GM12878 (cell line): ENCODE data around the gene JDP2. TPM values are rescaled to one million over a fixed set of nuclear protein-coding genes. Genes with fewer than 3 reads are reported as not detected.
A peak's percentile ranks its signal among the peaks of the same experiment; 100 is the strongest.

Source experiments
- ATF3 ChIP-seq: IDR thresholded peaks from 2 replicates; pipeline ENCODE4 v1.6.1; 2011; ENCODE audit warnings: low read depth, mild to moderate bottlenecking, low read length, moderate library complexity, borderline replicate concordance; ENCODE audit errors: extremely low read depth
- BCL11A ChIP-seq: IDR thresholded peaks from 2 replicates; pipeline ENCODE4 v1.6.1; 2011; ENCODE audit warnings: low read depth, low read length
- CHD2 ChIP-seq: IDR thresholded peaks from 2 replicates; pipeline ENCODE4 v1.6.1; 2011; ENCODE audit warnings: low read depth, low read length, improper control_type of control experiment, borderline replicate concordance
- ETV6 ChIP-seq, 2 experiments: fragments of 450-650 bp in 1 of 2; IDR thresholded peaks in 1 of 2; conservative IDR thresholded peaks in 1 of 2; 2 replicates each; pipeline ENCODE4 v1.6.1; 2014; ENCODE audit warnings: antibody characterized with exemption in 1 of 2, borderline replicate concordance in 1 of 2, low read depth in 1 of 2, mild to moderate bottlenecking in 1 of 2, moderate library complexity in 1 of 2
- FOS ChIP-seq: IDR thresholded peaks from 3 replicates; pipeline ENCODE4 v1.6.1; 2011; ENCODE audit warnings: borderline replicate concordance; ENCODE audit not compliant: insufficient read length; ENCODE audit errors: extremely low read depth
- GATAD2B ChIP-seq: fragments of 450-650 bp; conservative IDR thresholded peaks from 2 replicates; pipeline ENCODE4 v1.6.1; 2017; ENCODE audit warnings: low read depth, mild to moderate bottlenecking, moderate library complexity
- IRF5 ChIP-seq: fragments of 450-650 bp; IDR thresholded peaks from 2 replicates; pipeline ENCODE4 v1.6.1; 2017; ENCODE audit warnings: borderline replicate concordance
- JUNB ChIP-seq: IDR thresholded peaks from 2 replicates; pipeline ENCODE4 v1.6.1; 2016; ENCODE audit warnings: antibody characterized with exemption, mild to moderate bottlenecking
- KLF5 ChIP-seq: fragments of 450-650 bp; IDR thresholded peaks from 2 replicates; pipeline ENCODE4 v1.6.1; 2014; ENCODE audit warnings: mild to moderate bottlenecking; ENCODE audit not compliant: partially characterized antibody
- MEF2B ChIP-seq: fragments of 450-650 bp; IDR thresholded peaks from 2 replicates; pipeline ENCODE4 v1.6.1; 2018; ENCODE audit warnings: mild to moderate bottlenecking, moderate library complexity; ENCODE audit not compliant: partially characterized antibody, poor library complexity, severe bottlenecking
- MLLT1 ChIP-seq: fragments of 450-650 bp; IDR thresholded peaks from 2 replicates; pipeline ENCODE4 v1.6.1; 2016; ENCODE audit warnings: mild to moderate bottlenecking
- MTA2 ChIP-seq: fragments of 450-650 bp; IDR thresholded peaks from 2 replicates; pipeline ENCODE4 v1.6.1; 2016; ENCODE audit warnings: low read depth, mild to moderate bottlenecking, moderate library complexity
- NFYA ChIP-seq: IDR thresholded peaks from 2 replicates; pipeline ENCODE4 v1.6.1; 2011; ENCODE audit warnings: low read depth, mild to moderate bottlenecking, low read length, improper control_type of control experiment, borderline replicate concordance
- NR2C1 ChIP-seq: fragments of 450-650 bp; IDR thresholded peaks from 2 replicates; pipeline ENCODE4 v1.6.1; 2017; ENCODE audit warnings: antibody characterized with exemption, mild to moderate bottlenecking, moderate library complexity
- PKNOX1 ChIP-seq: fragments of 450-650 bp; IDR thresholded peaks from 2 replicates; pipeline ENCODE4 v1.6.1; 2016; ENCODE audit warnings: mild to moderate bottlenecking
- PRDM15 ChIP-seq: fragments of 450-650 bp; formaldehyde crosslinking; IDR thresholded peaks from 2 replicates; pipeline ENCODE4 v1.4.0; 2020; ENCODE audit warnings: mild to moderate bottlenecking, moderate library complexity
- RAD21 ChIP-seq: IDR thresholded peaks from 2 replicates; pipeline ENCODE4 v1.6.1; 2011; ENCODE audit warnings: mild to moderate bottlenecking, low read depth, low read length, moderate library complexity; ENCODE audit not compliant: insufficient read depth
- RAD51 ChIP-seq: fragments of 450-650 bp; IDR thresholded peaks from 2 replicates; pipeline ENCODE4 v1.6.1; 2016; ENCODE audit warnings: moderate library complexity, mild to moderate bottlenecking, inconsistent platforms
- RBBP5 ChIP-seq: fragments of 200-600 bp; sonication (generic); conservative IDR thresholded peaks from 2 replicates; pipeline ENCODE4 v1.6.1; 2016
- RUNX3 ChIP-seq: IDR thresholded peaks from 2 replicates; pipeline ENCODE4 v1.6.1; 2012; ENCODE audit warnings: low read length, inconsistent platforms
- SIN3A ChIP-seq: IDR thresholded peaks from 2 replicates; pipeline ENCODE4 v1.6.1; 2012; ENCODE audit warnings: low read depth, low read length, improper control_type of control experiment
- SREBF1 ChIP-seq: IDR thresholded peaks from 2 replicates; pipeline ENCODE4 v1.6.1; 2012; ENCODE audit warnings: mild to moderate bottlenecking, low read length
- SRF ChIP-seq, 2 experiments: IDR thresholded peaks; 2 replicates each; pipeline ENCODE4 v1.6.1; 2011; ENCODE audit warnings: low read depth in 2 of 2, low read length in 2 of 2, mild to moderate bottlenecking in 1 of 2, moderate library complexity in 1 of 2
- TARDBP ChIP-seq: IDR thresholded peaks from 2 replicates; pipeline ENCODE4 v1.6.1; 2016; ENCODE audit warnings: borderline replicate concordance
- ZNF384 ChIP-seq: IDR thresholded peaks from 2 replicates; pipeline ENCODE4 v1.6.1; 2012; ENCODE audit warnings: low read depth, mild to moderate bottlenecking, low read length, improper control_type of control experiment, borderline replicate concordance
- polyA plus RNA-seq, 11 experiments: library from polyadenylated mRNA; depleted of rRNA in 4 of 11; unstranded in 6 of 11; stranded (reverse) in 5 of 11; fragments of >200 nt; fragmentation: Nextera tagmentation in 4 of 11; fragmentation: Illumina TruSeq in 1 of 11; extraction: Ambion mirVana in 4 of 11; extraction: Trizol in 1 of 11; gene quantifications; 1 replicate in 1 of 11; 2 replicates in 10 of 11; pipeline versions ENCODE4 v1.2.1 to v1.2.3, GENCODE V29; 2011 to 2016; ENCODE audit warnings: inconsistent platforms in 2 of 11, missing spikeins in 2 of 11, low read depth in 1 of 11
- total RNA-seq, 4 experiments: library from RNA; depleted of rRNA in 3 of 4; stranded (reverse); fragments of >200 nt in 3 of 4; fragmentation: Illumina TruSeq in 1 of 4; extraction: Trizol in 1 of 4; gene quantifications; 2 replicates each; pipeline versions ENCODE4 v1.2.1 to v1.2.3, GENCODE V29; 2013 to 2021

The JDP2 gene
- total and polyA plus RNA-seq, 10 of the 15 experiments (the other 5 are each of a cell fraction or from before 2014, with no cell fraction given), result 0.71 to 21.3 (median 11.2) TPM

GRCh38 chr14:75497191-75497590 is 69.4 kb downstream of the JDP2 start (continued):
- TF ChIP-seq PKNOX1, result no peak
- TF ChIP-seq MTA2, result no peak
- TF ChIP-seq FOS, result no peak
- TF ChIP-seq NR2C1, result no peak
- no peak for TF ChIP-seq KLF5
- no peak for TF ChIP-seq TARDBP
- TF ChIP-seq NFYA, result no peak
- TF ChIP-seq GATAD2B, result no peak
- TF ChIP-seq CHD2, result no peak
- TF ChIP-seq JUNB, result no peak
- no peak for TF ChIP-seq RAD51
- TF ChIP-seq BCL11A, result peak; percentile 62; the same call in 1 of the 2 replicates
- no peak for TF ChIP-seq SRF (IDR thresholded peaks at IDR 0.05; ENCODE audit: low read depth in 2 of 2, low read length in 2 of 2)
- no peak for TF ChIP-seq RBBP5
- no peak for TF ChIP-seq ZNF384
- TF ChIP-seq MLLT1, result no peak; the same call in 1 of the 2 replicates
- TF ChIP-seq IRF5, result no peak
- TF ChIP-seq SIN3A, result no peak
- no peak for TF ChIP-seq MEF2B
- no peak for TF ChIP-seq SREBF1
- TF ChIP-seq ETV6 (conservative IDR thresholded peaks at IDR 0.05 in 1 of 2, IDR thresholded peaks at IDR 0.05 in 1 of 2; ENCODE audit: borderline replicate concordance in 1 of 2, low read depth in 1 of 2), result peak in 1 of 2 experiments; percentile 57; a peak in 1 of 4 replicates
- TF ChIP-seq PRDM15 (CRISPR knock-in tag), result no peak
- TF ChIP-seq ATF3, result no peak
- TF ChIP-seq RAD21, result peak; percentile 41
- TF ChIP-seq RUNX3, result peak; percentile 96
